Tibial nerve (tissue), 4 donors: ENCODE measurements around the gene SRSF7. TPM values are rescaled to one million over a fixed set of nuclear protein-coding genes. Genes with fewer than 3 reads are reported as not detected.

ENCODE experiments used
- DNase-seq, 2 donors: peaks; one replicate each; pipeline ENCODE4 v3.0.0-alpha.2; 2019; ENCODE audit warnings: low spot score in 2 of 2
- H3K27ac ChIP-seq, 4 donors: fragments of 200-600 bp; sonication (generic) in 3 of 4; one replicate each; pipeline ENCODE4 v1.5.1; 2017 to 2019; ENCODE audit warnings: mild to moderate bottlenecking in 1 of 4
- H3K27me3 ChIP-seq, 2 donors: fragments of 200-600 bp; sonication (generic) in 1 of 2; one replicate each; pipeline versions ENCODE4 v1.5.1 to v1.6.0; 2017 to 2019
- H3K36me3 ChIP-seq, 3 donors: fragments of 200-600 bp; sonication (generic); one replicate each; pipeline ENCODE4 v1.5.1; 2018 to 2019
- H3K4me1 ChIP-seq, 4 donors: fragments of 200-600 bp; sonication (generic) in 3 of 4; one replicate each; pipeline ENCODE4 v1.5.1; 2017 to 2019
- H3K4me3 ChIP-seq, 4 donors: fragments of 200-600 bp; sonication (generic) in 3 of 4; one replicate each; pipeline ENCODE4 v1.5.1; 2017 to 2019; ENCODE audit warnings: mild to moderate bottlenecking in 1 of 4, moderate library complexity in 1 of 4
- H3K9me3 ChIP-seq, 4 donors: fragments of 200-600 bp; sonication (generic) in 3 of 4; one replicate each; pipeline ENCODE4 v1.5.1; 2017 to 2019
- CTCF ChIP-seq, 5 experiments: fragments of 200-600 bp in 3 of 5; fragments of 450-650 bp in 2 of 5; sonication (generic) in 3 of 5; IDR thresholded peaks; one replicate each; pipeline ENCODE4 v1.5.1; 2016 to 2019; ENCODE audit warnings: antibody characterized with exemption in 5 of 5, mild to moderate bottlenecking in 3 of 5, moderate library complexity in 2 of 5
- EP300 ChIP-seq, 2 donors: sonication (generic); formaldehyde crosslinking; IDR thresholded peaks; one replicate each; pipeline ENCODE4 v1.6.1; 2017; ENCODE audit warnings: antibody characterized with exemption in 2 of 2, mild to moderate bottlenecking in 1 of 2
- POLR2A ChIP-seq, 2 donors: fragments of 450-650 bp; IDR thresholded peaks; one replicate each; pipeline ENCODE4 v1.6.1; 2017; ENCODE audit warnings: antibody characterized with exemption in 2 of 2, mild to moderate bottlenecking in 2 of 2, moderate library complexity in 2 of 2
- WGBS, 2 donors: methylation state at CpG; one replicate each; pipeline ENCODE4 v1.1.5; 2018; 5-methylcytosine and 5-hydroxymethylcytosine counted together
- total RNA-seq, 4 donors: library from RNA; depleted of rRNA; stranded (reverse); fragments of >200 nt; gene quantifications; one replicate each; pipeline ENCODE4 v1.1.0, GENCODE V29; 2016

Gene SRSF7
- total RNA-seq, 4 donors from 2014 or later: 62.6 to 85.5 (median 80.9) TPM

DNA sequence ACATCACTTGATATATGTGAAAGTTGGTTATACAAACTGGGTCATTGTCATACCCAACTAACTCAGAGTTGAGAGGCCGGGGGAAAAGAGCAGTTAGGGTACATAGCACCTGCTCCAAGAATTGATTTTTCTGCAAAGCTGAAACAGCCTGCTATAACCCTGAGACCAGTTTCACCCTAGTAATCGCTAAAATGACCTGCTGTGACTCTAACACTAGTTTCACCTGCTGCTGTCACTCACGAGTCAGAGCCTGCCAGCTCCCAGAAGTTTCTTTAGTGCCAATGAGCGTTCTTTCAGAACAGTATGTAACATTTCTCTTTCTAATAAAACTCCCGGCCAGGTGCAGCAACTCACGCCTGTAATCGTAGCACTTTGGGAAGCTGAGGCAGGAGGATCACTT, 28.0 kb downstream of the SRSF7 start:
- Histone ChIP-seq H3K27me3 (no peaks in the 10 kb centered on the region), H3K4me3 (no peak overlapping the region), H3K9me3 (no peaks in the 10 kb centered on the region), H3K4me1 (peaks cover 0 to 30% (median 0%) of the 10 kb centered on the region in 4 donors), H3K36me3 (no peaks in the 10 kb centered on the region), H3K27ac (no peak overlapping the region)
- 87 to 93% methylated on average over 7 of the region's 7 CpGs for WGBS, 2 donors
- TF ChIP-seq EP300 (IDR thresholded peaks at IDR 0.05) (no peak), CTCF (IDR thresholded peaks at IDR 0.05) (no peak), POLR2A (IDR thresholded peaks at IDR 0.05) (no peak)
- no peak for DNase-seq

DNA sequence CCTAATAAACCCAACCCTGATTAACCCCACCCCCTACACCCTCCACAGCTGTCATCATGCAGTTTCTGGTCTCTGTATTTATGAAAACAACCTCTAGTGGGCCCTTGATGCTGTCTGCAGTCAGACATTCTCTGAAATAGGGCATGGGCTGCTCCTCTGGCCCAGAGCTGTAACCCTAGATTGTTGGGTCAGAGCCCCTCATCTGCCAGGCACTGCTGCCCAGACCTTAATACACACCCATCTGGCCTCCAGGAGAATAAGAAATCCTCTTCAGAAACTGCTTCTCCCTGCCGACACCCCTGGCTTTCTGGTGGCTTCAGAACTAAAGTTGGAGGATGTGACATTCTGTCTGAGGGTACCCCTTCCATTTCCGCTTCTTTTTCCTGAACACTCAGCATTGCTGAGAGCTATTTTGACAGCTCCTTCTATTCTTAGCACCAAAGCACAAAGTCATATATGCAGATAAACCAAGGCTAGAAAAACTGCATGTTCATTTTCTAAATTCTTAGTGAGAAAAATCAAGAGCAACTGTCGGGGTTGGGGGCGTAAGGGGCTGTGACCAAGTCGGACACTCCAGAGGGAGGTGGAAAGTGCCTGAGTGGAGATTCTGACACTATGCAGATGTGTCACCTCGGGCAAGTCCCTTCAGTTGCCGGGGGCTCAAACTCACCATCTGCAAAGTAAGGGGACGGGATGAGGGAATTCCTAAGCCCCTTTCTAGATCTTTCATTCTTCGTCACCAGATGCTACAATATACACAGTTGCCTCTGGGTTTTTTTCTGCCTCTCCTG, 28.7 kb downstream of the SRSF7 start:
- 67 to 69% methylated on average over 9 of the region's 9 CpGs for WGBS, 2 donors
- no peaks in the 10 kb centered on the region for H3K36me3 ChIP-seq
- no peaks in the 10 kb centered on the region for H3K27me3 ChIP-seq
- TF ChIP-seq CTCF (IDR thresholded peaks at IDR 0.05) (no peak), EP300 (IDR thresholded peaks at IDR 0.05) (no peak), POLR2A (IDR thresholded peaks at IDR 0.05) (no peak)
- H3K4me1 ChIP-seq: peaks cover 0 to 30% (median 0%) of the 10 kb centered on the region in 4 donors
- peak overlapping the region in 2 of 4 donors; percentile 11 to 72 for H3K27ac ChIP-seq
- H3K9me3 ChIP-seq: no peaks in the 10 kb centered on the region
- no peak overlapping the region for H3K4me3 ChIP-seq
- no peak for DNase-seq

DNA sequence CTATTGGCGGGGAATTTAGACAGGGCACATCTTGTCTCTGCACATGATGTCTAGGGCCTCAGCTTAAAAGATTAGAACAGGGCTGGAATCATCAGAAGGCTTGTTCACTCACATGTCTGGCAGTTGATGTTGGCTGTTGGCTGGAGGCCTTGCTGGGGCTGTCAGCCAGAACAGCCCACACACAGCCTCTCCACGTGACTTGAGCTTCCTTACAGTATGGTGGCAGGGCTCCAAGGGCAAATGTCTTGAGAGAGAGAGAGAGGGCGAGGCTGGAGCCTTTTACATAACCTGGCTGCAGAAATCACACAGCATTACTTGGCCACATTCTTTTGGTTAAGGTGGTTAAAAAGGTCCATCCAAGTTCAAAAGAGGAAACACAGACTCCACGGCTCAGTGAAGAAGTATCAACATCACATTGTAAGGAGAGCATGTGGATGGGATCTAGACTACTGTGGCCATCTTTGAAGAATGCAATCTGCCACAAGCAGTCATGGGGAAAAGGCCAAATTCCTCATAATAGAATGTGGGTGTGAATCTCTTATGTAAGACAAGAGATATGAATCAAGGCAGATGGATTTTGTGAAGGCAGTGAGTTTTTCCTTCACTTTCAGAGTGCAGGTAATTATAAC, 30.4 kb downstream of the SRSF7 start:
- H3K4me1 ChIP-seq: peaks cover 0 to 30% (median 0%) of the 10 kb centered on the region in 4 donors
- peak; percentile 33 to 96 for TF ChIP-seq EP300 (IDR thresholded peaks at IDR 0.05)
- no peak for TF ChIP-seq POLR2A (IDR thresholded peaks at IDR 0.05)
- TF ChIP-seq CTCF (IDR thresholded peaks at IDR 0.05): peak in 1 of 5 experiments; percentile 18
- no peaks in the 10 kb centered on the region for H3K36me3 ChIP-seq
- no peaks in the 10 kb centered on the region for H3K27me3 ChIP-seq
- H3K4me3 ChIP-seq: no peak overlapping the region
- peak overlapping the region in 2 of 4 donors; percentile 37 to 72 for H3K27ac ChIP-seq
- no peaks in the 10 kb centered on the region for H3K9me3 ChIP-seq
- 20 to 23% methylated on average over 4 of the region's 4 CpGs for WGBS, 2 donors
- peak; percentile 85 to 94 for DNase-seq

- no peaks in the 10 kb centered on the region for H3K36me3 ChIP-seq
- H3K27me3 ChIP-seq: no peaks in the 10 kb centered on the region
- H3K9me3 ChIP-seq: no peaks in the 10 kb centered on the region
- no peak for TF ChIP-seq CTCF (IDR thresholded peaks at IDR 0.05)
- no peak for TF ChIP-seq EP300 (IDR thresholded peaks at IDR 0.05)
- TF ChIP-seq POLR2A (IDR thresholded peaks at IDR 0.05): no peak
- H3K27ac ChIP-seq: peak overlapping the region in 2 of 4 donors; percentile 37 to 72
- H3K4me1 ChIP-seq: peaks cover 0 to 30% (median 0%) of the 10 kb centered on the region in 4 donors
- WGBS, 2 donors: 87 to 88% methylated on average over 12 of the region's 12 CpGs
- H3K4me3 ChIP-seq: no peak overlapping the region
- no peak for DNase-seq
Observed at GRCh38 chr2:38719706-38720105, 31.5 kb downstream of the SRSF7 start.

- H3K36me3 ChIP-seq: no peaks in the 10 kb centered on the region
- no peak overlapping the region for H3K27ac ChIP-seq
- peaks cover 0 to 30% (median 0%) of the 10 kb centered on the region in 4 donors for H3K4me1 ChIP-seq
- no peak overlapping the region for H3K4me3 ChIP-seq
- 78 to 83% methylated on average over 4 of the region's 4 CpGs for WGBS, 2 donors
- TF ChIP-seq POLR2A (IDR thresholded peaks at IDR 0.05) (no peak), CTCF (IDR thresholded peaks at IDR 0.05) (no peak), EP300 (IDR thresholded peaks at IDR 0.05) (no peak)
- H3K9me3 ChIP-seq: no peaks in the 10 kb centered on the region
- DNase-seq: no peak
- H3K27me3 ChIP-seq: no peaks in the 10 kb centered on the region
Observed at GRCh38 chr2:38718601-38719000, 32.6 kb downstream of the SRSF7 start.
